ENCODE measurements around the gene MTHFD1L.

The MTHFD1L gene

DNA sequence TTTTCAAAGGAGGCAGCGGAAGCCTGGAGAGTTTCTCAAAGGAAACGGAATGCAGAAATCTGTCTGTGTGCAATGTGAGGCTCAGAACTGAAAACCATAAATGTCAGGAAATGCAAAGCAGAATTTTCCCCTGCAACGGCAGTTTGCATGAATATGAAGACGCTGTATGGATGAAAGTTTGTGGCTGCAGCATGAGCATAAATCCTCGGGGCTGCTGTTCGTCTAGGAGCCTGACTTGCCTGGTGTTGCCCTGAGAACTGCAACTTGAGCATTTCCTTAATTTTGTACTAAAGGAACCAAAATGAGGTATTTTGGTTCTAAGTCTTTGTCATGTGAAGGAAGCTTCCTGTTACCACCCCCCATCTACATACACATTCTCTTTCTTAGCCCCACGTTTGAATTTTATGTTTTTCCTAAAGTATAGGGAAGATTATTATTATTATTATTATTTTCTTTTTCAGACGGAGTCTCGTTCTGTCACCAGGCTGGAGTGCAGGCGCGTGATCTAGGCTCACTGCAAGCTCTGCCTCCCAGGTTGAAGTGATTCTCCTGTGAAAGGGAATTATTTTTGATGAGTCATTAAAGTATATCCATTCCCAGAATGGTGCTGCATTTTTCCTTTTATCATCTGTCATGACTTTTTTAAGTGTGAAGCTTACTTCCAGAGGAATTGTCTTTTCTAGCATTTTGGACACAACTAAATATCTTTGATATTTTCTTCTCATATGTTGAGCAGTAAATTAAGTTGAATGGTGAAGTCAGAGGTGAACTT, 33.1 kb downstream of the MTHFD1L start:
- Histone ChIP-seq H3K4me3 (ENCODE audit: low read length) (no peak overlapping the region), H3K4me1 (ENCODE audit: control insufficient read depth, low read length) (no peaks in the 10 kb centered on the region), H3F3A (ENCODE audit: control insufficient read depth, insufficient read depth) (no peaks in the 10 kb centered on the region), H3K27me3 (ENCODE audit: control insufficient read depth, low read length) (no peaks in the 10 kb centered on the region), H4K20me1 (ENCODE audit: control insufficient read depth, insufficient read depth, low read depth, low read length) (peaks cover 6% of the 10 kb centered on the region; the same call in 1 of the 2 replicates), H3K9me2 (replicated peaks; ENCODE audit: control insufficient read depth, low read length) (no peaks in the 10 kb centered on the region), H3K27ac (ENCODE audit: low read depth, low read length) (no peak overlapping the region), H3K36me3 (ENCODE audit: control insufficient read depth, low read length) (peaks cover 57% of the 10 kb centered on the region), H3K4me2 (ENCODE audit: low read length) (no peak overlapping the region), H3K79me2 (ENCODE audit: control insufficient read depth, low read length) (no peaks in the 10 kb centered on the region; the same call in 1 of the 2 replicates), H3K9me3 (ENCODE audit: control insufficient read depth, insufficient read depth, low read length) (no peaks in the 10 kb centered on the region)
- TF ChIP-seq EZH2phosphoT487 (IDR thresholded peaks at IDR 0.05; ENCODE audit: borderline replicate concordance, low read length), result no peak
- TF ChIP-seq, protein P1, sequence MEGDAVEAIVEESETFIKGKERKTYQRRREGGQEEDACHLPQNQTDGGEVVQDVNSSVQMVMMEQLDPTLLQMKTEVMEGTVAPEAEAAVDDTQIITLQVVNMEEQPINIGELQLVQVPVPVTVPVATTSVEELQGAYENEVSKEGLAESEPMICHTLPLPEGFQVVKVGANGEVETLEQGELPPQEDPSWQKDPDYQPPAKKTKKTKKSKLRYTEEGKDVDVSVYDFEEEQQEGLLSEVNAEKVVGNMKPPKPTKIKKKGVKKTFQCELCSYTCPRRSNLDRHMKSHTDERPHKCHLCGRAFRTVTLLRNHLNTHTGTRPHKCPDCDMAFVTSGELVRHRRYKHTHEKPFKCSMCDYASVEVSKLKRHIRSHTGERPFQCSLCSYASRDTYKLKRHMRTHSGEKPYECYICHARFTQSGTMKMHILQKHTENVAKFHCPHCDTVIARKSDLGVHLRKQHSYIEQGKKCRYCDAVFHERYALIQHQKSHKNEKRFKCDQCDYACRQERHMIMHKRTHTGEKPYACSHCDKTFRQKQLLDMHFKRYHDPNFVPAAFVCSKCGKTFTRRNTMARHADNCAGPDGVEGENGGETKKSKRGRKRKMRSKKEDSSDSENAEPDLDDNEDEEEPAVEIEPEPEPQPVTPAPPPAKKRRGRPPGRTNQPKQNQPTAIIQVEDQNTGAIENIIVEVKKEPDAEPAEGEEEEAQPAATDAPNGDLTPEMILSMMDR (IDR thresholded peaks at IDR 0.05; ENCODE audit: low read depth, low read length, poor library complexity, severe bottlenecking), result no peak

DNA sequence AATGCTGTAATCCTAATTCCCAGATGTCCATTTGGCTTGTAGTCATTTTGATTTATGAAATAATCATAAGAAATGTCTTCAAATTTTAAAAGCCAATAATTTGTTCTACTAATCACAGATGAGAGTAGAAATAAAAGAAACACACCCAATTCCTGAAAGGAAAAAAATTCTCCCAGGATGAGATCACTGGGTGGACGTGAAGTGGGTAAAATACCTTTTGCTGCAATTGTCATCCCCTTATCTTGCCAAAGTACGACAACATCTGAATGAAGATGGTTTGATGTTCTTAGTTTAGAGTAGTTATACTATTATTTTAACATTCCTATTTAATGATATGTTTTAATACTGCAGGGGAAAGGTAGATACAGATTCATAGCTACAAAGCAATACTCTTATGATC, 33.7 kb downstream of the MTHFD1L start:
- Histone ChIP-seq H3K4me3 (ENCODE audit: low read length) (no peak overlapping the region), H3K9me2 (replicated peaks; ENCODE audit: control insufficient read depth, low read length) (no peaks in the 10 kb centered on the region), H3K27ac (ENCODE audit: low read depth, low read length) (no peak overlapping the region), H3K79me2 (ENCODE audit: control insufficient read depth, low read length) (no peaks in the 10 kb centered on the region; the same call in 1 of the 2 replicates), H3F3A (ENCODE audit: control insufficient read depth, insufficient read depth) (no peaks in the 10 kb centered on the region), H3K4me1 (ENCODE audit: control insufficient read depth, low read length) (no peaks in the 10 kb centered on the region), H3K4me2 (ENCODE audit: low read length) (no peak overlapping the region), H3K9me3 (ENCODE audit: control insufficient read depth, insufficient read depth, low read length) (no peaks in the 10 kb centered on the region), H4K20me1 (ENCODE audit: control insufficient read depth, insufficient read depth, low read depth, low read length) (peaks cover 6% of the 10 kb centered on the region; the same call in 1 of the 2 replicates), H3K36me3 (ENCODE audit: control insufficient read depth, low read length) (peaks cover 57% of the 10 kb centered on the region), H3K27me3 (ENCODE audit: control insufficient read depth, low read length) (no peaks in the 10 kb centered on the region)
- no peak for TF ChIP-seq EZH2phosphoT487 (IDR thresholded peaks at IDR 0.05; ENCODE audit: borderline replicate concordance, low read length)
- TF ChIP-seq, protein P1 (IDR thresholded peaks at IDR 0.05; ENCODE audit: low read depth, low read length, poor library complexity, severe bottlenecking), result no peak

DNA sequence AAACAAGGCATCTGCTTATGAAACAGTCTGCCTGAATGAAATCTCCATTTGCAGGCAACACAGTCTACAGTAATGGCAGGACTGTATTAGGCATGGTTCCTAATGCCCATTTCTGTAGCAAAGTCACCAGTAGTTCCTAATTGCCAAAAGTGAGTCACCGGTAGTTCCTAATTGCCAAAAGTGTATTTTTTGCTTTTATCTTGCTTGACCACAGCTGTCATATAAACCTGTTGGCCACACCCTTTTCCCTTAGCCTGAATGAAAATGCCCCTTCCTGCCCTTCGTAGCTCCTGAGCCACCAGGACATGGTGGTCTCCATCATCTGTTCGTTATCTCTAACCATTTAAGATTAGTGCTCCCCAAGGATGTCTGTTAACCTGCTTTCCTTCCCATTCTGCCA, 34.5 kb downstream of the MTHFD1L start:
- Histone ChIP-seq H3K4me3 (ENCODE audit: low read length) (no peak overlapping the region), H3K27me3 (ENCODE audit: control insufficient read depth, low read length) (no peaks in the 10 kb centered on the region), H3K9me3 (ENCODE audit: control insufficient read depth, insufficient read depth, low read length) (no peaks in the 10 kb centered on the region), H3K9me2 (replicated peaks; ENCODE audit: control insufficient read depth, low read length) (no peaks in the 10 kb centered on the region), H4K20me1 (ENCODE audit: control insufficient read depth, insufficient read depth, low read depth, low read length) (peaks cover 4% of the 10 kb centered on the region; the same call in 1 of the 2 replicates), H3K79me2 (ENCODE audit: control insufficient read depth, low read length) (no peaks in the 10 kb centered on the region), H3K4me2 (ENCODE audit: low read length) (no peak overlapping the region), H3K4me1 (ENCODE audit: control insufficient read depth, low read length) (no peaks in the 10 kb centered on the region), H3K27ac (ENCODE audit: low read depth, low read length) (no peak overlapping the region), H3F3A (ENCODE audit: control insufficient read depth, insufficient read depth) (no peaks in the 10 kb centered on the region), H3K36me3 (ENCODE audit: control insufficient read depth, low read length) (peaks cover 55% of the 10 kb centered on the region)
- TF ChIP-seq, protein P1 (IDR thresholded peaks at IDR 0.05; ENCODE audit: low read depth, low read length, poor library complexity, severe bottlenecking), result no peak
- TF ChIP-seq EZH2phosphoT487 (IDR thresholded peaks at IDR 0.05; ENCODE audit: borderline replicate concordance, low read length), result no peak

Measured in DOHH2 (cell line).